Gastrocnemius medialis (tissue), 4 donors: ENCODE data around the gene ABCG4. TPM values are rescaled to one million over a fixed set of nuclear protein-coding genes. Genes with fewer than 3 reads are reported as not detected.
A peak's percentile ranks its signal among the peaks of the same experiment; 100 is the strongest.
"Not testable (repeated sequence)": the region's sequence is repeated elsewhere in the genome, so short reads cannot be mapped to it uniquely, and the experiment has no call there.

Source experiments
- ATAC-seq, 2 donors: fragments of 150-250 bp; one replicate each; pipeline ENCODE4 v1.9.1; 2016
- DNase-seq, 2 donors: peaks; one replicate each; pipeline ENCODE4 v3.0.0-alpha.2; 2019
- H3K27ac ChIP-seq, 4 donors: fragments of 200-600 bp; sonication (generic); 1 replicate in 1 of 4; 2 replicates in 3 of 4; pipeline ENCODE4 v1.5.1; 2016 to 2018; ENCODE audit warnings: mild to moderate bottlenecking in 2 of 4, moderate library complexity in 1 of 4
- H3K27me3 ChIP-seq, 3 donors: fragments of 200-600 bp; sonication (generic) in 2 of 3; 1 replicate in 1 of 3; 2 replicates in 2 of 3; pipeline versions ENCODE4 v1.5.1 to v1.6.0; 2016 to 2019; ENCODE audit warnings: mild to moderate bottlenecking in 1 of 3, moderate library complexity in 1 of 3
- H3K36me3 ChIP-seq, 2 donors: fragments of 200-600 bp; sonication (generic) in 1 of 2; one replicate each; pipeline ENCODE4 v1.5.1; 2017 to 2018
- H3K4me1 ChIP-seq, 2 donors: fragments of 200-600 bp; sonication (generic) in 1 of 2; one replicate each; pipeline ENCODE4 v1.5.1; 2016 to 2017; ENCODE audit warnings: mild to moderate bottlenecking in 2 of 2
- H3K4me3 ChIP-seq, 4 donors: fragments of 200-600 bp; sonication (generic) in 3 of 4; 1 replicate in 1 of 4; 2 replicates in 3 of 4; pipeline ENCODE4 v1.5.1; 2016 to 2019; ENCODE audit warnings: mild to moderate bottlenecking in 2 of 4
- H3K9me3 ChIP-seq, 3 donors: fragments of 200-600 bp; sonication (generic) in 2 of 3; 1 replicate in 1 of 3; 2 replicates in 2 of 3; pipeline ENCODE4 v1.5.1; 2016 to 2019
- POLR2A ChIP-seq, 2 donors: fragments of 450-650 bp; IDR thresholded peaks; one replicate each; pipeline ENCODE4 v1.6.1; 2017; ENCODE audit warnings: antibody characterized with exemption in 2 of 2, mild to moderate bottlenecking in 2 of 2, moderate library complexity in 2 of 2
- in situ Hi-C, 4 donors: fragments of 200-750 bp; cut with MboI; loops; one replicate each; pipeline versions ENCODE4 v1.15.0 to v1.8.0; 2017; ENCODE audit warnings: low sequenced_read_pairs in 4 of 4
- intact Hi-C: fragments of 100-400 bp; cut with DNase I; formaldehyde crosslinking; loops from one replicate; pipeline ENCODE4 v1.15.1; 2023; ENCODE audit warnings: low total_unique reads
- total RNA-seq, 4 donors: library from RNA; depleted of rRNA; stranded (reverse); fragments of >200 nt; gene quantifications; one replicate each; pipeline versions ENCODE4 v1.1.0 to v1.2.3, GENCODE V29; 2016
- TF ChIP-seq, protein P1 (sequence below), 5 experiments: fragments of 450-650 bp in 3 of 5; fragments of 200-600 bp in 2 of 5; sonication (generic) in 2 of 5; IDR thresholded peaks in 4 of 5; conservative IDR thresholded peaks in 1 of 5; 1 replicate in 4 of 5; 2 replicates in 1 of 5; pipeline ENCODE4 v1.5.1; 2016 to 2019; ENCODE audit warnings: antibody characterized with exemption in 5 of 5, mild to moderate bottlenecking in 3 of 5, moderate library complexity in 3 of 5

Gene ABCG4
- total RNA-seq, 4 donors from 2014 or later, result not detected

- peak within 1 kb of the TSS; percentile 74 to 90 (median 79) for H3K4me3 ChIP-seq
- DNase-seq (peak; percentile 90 to 91), ATAC-seq (peak; percentile 97 to 98)
- peaks cover 0 to 22% of the 10 kb centered on the region in 2 donors for H3K36me3 ChIP-seq
- TF ChIP-seq, protein P1, sequence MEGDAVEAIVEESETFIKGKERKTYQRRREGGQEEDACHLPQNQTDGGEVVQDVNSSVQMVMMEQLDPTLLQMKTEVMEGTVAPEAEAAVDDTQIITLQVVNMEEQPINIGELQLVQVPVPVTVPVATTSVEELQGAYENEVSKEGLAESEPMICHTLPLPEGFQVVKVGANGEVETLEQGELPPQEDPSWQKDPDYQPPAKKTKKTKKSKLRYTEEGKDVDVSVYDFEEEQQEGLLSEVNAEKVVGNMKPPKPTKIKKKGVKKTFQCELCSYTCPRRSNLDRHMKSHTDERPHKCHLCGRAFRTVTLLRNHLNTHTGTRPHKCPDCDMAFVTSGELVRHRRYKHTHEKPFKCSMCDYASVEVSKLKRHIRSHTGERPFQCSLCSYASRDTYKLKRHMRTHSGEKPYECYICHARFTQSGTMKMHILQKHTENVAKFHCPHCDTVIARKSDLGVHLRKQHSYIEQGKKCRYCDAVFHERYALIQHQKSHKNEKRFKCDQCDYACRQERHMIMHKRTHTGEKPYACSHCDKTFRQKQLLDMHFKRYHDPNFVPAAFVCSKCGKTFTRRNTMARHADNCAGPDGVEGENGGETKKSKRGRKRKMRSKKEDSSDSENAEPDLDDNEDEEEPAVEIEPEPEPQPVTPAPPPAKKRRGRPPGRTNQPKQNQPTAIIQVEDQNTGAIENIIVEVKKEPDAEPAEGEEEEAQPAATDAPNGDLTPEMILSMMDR (IDR thresholded peaks at IDR 0.05 in 4 of 5, conservative IDR thresholded peaks at IDR 0.05 in 1 of 5), result peak in 1 of 5 experiments; percentile 29
- TF ChIP-seq POLR2A (IDR thresholded peaks at IDR 0.05), result peak; percentile 19 to 43
- no peaks in the 10 kb centered on the region for H3K27me3 ChIP-seq
- intact Hi-C loops (loop anchor here (5.0 kb wide), 1 partner anchor 235 kb away; no protein-coding TSS in a partner anchor), in situ Hi-C loops (no loop called here)
- H3K27ac ChIP-seq, result peak within 1 kb of the TSS; percentile 88 to 93 (median 90)
- peaks cover 24 to 31% of the 10 kb centered on the region in 2 donors for H3K4me1 ChIP-seq
- H3K9me3 ChIP-seq, result no peaks in the 10 kb centered on the region
Measured at GRCh38 chr11:119101759-119102423, 47.0 kb upstream of the ABCG4 start, which contains the start of gene DPAGT1. DPAGT1 (minus strand) TSS chr11:119101853; CDS start chr11:119101655, 198 bp downstream.

DNA sequence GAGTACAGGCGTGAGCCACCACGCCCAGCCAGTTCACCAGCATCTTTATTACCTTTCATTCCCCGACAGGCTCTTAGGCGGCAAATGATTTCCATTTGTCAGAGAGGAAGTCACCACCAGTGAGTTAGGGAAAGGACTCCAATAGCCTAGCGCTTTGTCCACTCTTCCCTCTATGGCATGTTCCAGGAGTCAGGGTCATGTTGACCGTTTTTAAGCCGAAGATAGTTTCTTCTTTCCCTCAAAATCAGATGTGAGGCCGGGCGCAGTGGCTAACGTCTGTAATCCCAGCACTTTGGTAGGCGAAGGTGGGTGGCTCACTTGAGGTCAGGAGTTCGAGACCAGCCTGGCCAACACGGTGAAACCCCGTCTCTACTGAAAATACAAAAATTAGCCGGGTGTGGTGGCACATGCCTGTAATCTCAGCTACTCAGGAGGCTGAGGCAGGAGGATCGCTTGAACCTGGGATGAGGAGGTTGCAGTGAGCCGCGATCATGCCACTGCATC, 45.6 kb upstream of the ABCG4 start:
- H3K36me3 ChIP-seq, H3K27me3 ChIP-seq, H3K9me3 ChIP-seq, ATAC-seq, in situ Hi-C loops, DNase-seq: not testable (repeated sequence)
- Histone ChIP-seq H3K4me1 (peaks cover 28 to 37% of the 10 kb centered on the region in 2 donors), H3K4me3 (peak overlapping the region; percentile 74 to 90 (median 79)), H3K27ac (peak overlapping the region; percentile 88 to 93 (median 90))
- intact Hi-C loops, result loop anchor here (5.0 kb wide), 1 partner anchor 234 kb away; no protein-coding TSS in a partner anchor

DNA sequence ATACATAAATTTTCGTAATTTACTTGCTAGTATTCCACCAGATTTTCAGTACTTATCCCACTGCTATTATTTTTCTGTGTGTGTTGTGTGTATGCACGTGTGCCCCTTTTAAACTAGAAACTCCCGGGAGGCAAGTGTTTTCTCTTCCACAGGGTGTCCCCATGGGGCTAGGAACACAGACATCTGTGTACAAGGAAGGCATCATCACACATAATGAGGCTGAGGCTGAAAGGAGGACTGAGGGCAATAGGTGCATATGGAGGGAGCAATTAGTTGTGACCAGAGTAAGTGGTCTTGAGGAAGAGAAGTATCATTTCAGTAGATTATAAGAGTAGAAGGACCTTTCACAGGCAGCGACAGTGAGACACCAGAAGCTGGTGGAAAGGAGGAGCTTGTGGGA, 45.1 kb upstream of the ABCG4 start:
- TF ChIP-seq, protein P1 (IDR thresholded peaks at IDR 0.05 in 4 of 5, conservative IDR thresholded peaks at IDR 0.05 in 1 of 5), result no peak
- TF ChIP-seq POLR2A (IDR thresholded peaks at IDR 0.05), result no peak
- H3K4me1 ChIP-seq, result peaks cover 34 to 43% of the 10 kb centered on the region in 2 donors
- DNase-seq, result no peak
- no peaks in the 10 kb centered on the region for H3K9me3 ChIP-seq
- peaks cover 0 to 3% of the 10 kb centered on the region in 2 donors for H3K36me3 ChIP-seq
- H3K27me3 ChIP-seq, result no peaks in the 10 kb centered on the region
- ATAC-seq, result no peak
- H3K4me3 ChIP-seq, result no peak overlapping the region
- intact Hi-C loops, result loop anchor here (5.0 kb wide), 1 partner anchor 234 kb away; no protein-coding TSS in a partner anchor
- in situ Hi-C loops, result no loop called here
- peak overlapping the region in 1 of 4 donors; percentile 93 for H3K27ac ChIP-seq

- Histone ChIP-seq H3K4me1 (peaks cover 28 to 33% of the 10 kb centered on the region in 2 donors), H3K36me3 (peaks cover 0 to 12% of the 10 kb centered on the region in 2 donors), H3K27me3 (no peaks in the 10 kb centered on the region), H3K9me3 (no peaks in the 10 kb centered on the region), H3K4me3 (peak within 1 kb of the TSS; percentile 77 to 94 (median 83)), H3K27ac (peak within 1 kb of the TSS; percentile 82 to 88 (median 84))
- in situ Hi-C loops, result no loop called here
- TF ChIP-seq, protein P1 (IDR thresholded peaks at IDR 0.05 in 4 of 5, conservative IDR thresholded peaks at IDR 0.05 in 1 of 5), result no peak
- peak; percentile 58 to 61 for TF ChIP-seq POLR2A (IDR thresholded peaks at IDR 0.05)
- intact Hi-C loops, result loop anchor here (1.0 to 5.0 kb wide), 4 partner anchors 14 to 90 kb away; partner anchors contain the start of genes HINFP and VPS11
- ATAC-seq, result peak; percentile 84 to 88
- peak; percentile 80 to 89 for DNase-seq
Measured at GRCh38 chr11:119106564-119107537, 42.0 kb upstream of the ABCG4 start, which contains the start of gene C2CD2L. C2CD2L (plus strand) TSS chr11:119107344; CDS start chr11:119107742, 398 bp downstream.
